ENCODE results near the gene GPR78. TPM values are rescaled to one million over a fixed set of nuclear protein-coding genes. Genes with fewer than 3 reads are reported as not detected.

GPR78 gene
- polyA plus RNA-seq, 2 donors: 4.7 to 8.9 TPM

DNA sequence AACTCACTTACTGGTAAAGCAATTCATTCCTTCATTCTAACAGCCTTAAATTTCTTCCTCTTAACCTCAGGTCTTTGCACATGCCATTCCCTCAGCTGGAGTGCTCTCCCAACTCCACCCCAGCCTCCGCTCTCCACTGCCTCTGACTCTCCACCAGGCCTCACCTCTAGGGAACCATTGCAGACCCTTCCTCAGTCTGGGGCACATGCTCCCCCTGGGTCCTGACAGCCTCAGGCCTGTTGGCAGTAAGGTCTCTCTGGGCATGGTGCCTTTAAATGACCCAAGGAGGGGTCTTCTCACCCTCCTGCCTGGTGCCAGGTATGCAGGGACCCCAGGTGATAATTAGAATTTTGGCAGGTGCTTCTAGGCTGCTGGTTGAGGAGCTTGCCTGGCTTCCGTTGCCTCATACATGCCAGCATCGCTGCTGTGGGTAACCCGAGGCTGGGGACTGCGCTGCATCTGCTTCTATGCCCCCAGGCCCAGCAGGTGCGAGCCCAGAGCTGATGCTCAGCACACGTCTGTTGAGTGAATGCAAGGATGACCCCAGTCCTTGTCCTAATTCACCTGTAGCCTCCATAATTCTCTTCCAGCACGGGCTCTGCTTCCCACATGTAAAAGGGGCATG lies 27.5 kb upstream of the GPR78 start:
- WGBS, 2 donors: 71 to 77% methylated on average over 8 of the region's 8 CpGs

DNA sequence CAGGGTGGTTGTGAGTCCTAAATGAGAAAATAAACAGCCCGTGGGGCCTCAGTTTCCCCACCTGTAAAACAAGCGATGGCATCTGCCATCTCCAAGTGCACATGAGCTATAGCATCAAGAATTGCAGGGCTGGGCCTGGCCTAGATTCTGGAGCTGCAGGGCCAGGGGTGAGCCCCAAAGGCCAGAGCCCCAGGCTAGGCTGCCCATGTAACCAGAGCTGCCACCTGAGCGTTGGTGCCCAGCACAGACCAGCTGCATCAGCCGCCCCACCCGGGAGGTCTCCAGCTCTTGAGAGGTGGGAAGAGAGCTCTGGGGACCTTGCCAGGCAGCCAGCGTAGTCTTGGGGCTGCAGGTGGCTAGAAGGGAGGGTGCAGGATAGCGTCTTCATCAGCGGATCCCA lies 27.0 kb upstream of the GPR78 start:
- Histone ChIP-seq H3K9me3 (ENCODE audit: control insufficient read depth in 2 of 2, insufficient read depth in 1 of 2, low read depth in 1 of 2, low read length in 1 of 2) (no peaks in the 10 kb centered on the region), H3K36me3 (ENCODE audit: control insufficient read depth in 2 of 2, insufficient read depth in 2 of 2, low read length in 1 of 2) (no peaks in the 10 kb centered on the region), H3K27ac (ENCODE audit: low read depth in 2 of 2, low read length in 1 of 2) (no peak overlapping the region), H3K4me3 (ENCODE audit: low read depth in 1 of 2, low read length in 2 of 2) (no peak overlapping the region), H3K27me3 (ENCODE audit: control insufficient read depth in 1 of 2, insufficient read depth in 2 of 2, low read length in 2 of 2) (no peaks in the 10 kb centered on the region), H3K4me1 (ENCODE audit: control insufficient read depth in 2 of 2, insufficient read depth in 2 of 2, low read length in 1 of 2) (peaks cover 0 to 7% of the 10 kb centered on the region in 2 donors)
- 87 to 90% methylated on average over 8 of the region's 8 CpGs for WGBS, 2 donors

More for the DNA sequence above, 27.5 kb upstream of the GPR78 start:
- H3K9me3 ChIP-seq (ENCODE audit: control insufficient read depth in 2 of 2, insufficient read depth in 1 of 2, low read depth in 1 of 2, low read length in 1 of 2): no peaks in the 10 kb centered on the region
- no peaks in the 10 kb centered on the region for H3K27me3 ChIP-seq (ENCODE audit: control insufficient read depth in 1 of 2, insufficient read depth in 2 of 2, low read length in 2 of 2)
- H3K4me1 ChIP-seq (ENCODE audit: control insufficient read depth in 2 of 2, insufficient read depth in 2 of 2, low read length in 1 of 2): peaks cover 0 to 7% of the 10 kb centered on the region in 2 donors
- H3K36me3 ChIP-seq (ENCODE audit: control insufficient read depth in 2 of 2, insufficient read depth in 2 of 2, low read length in 1 of 2): no peaks in the 10 kb centered on the region
- no peak overlapping the region for H3K4me3 ChIP-seq (ENCODE audit: low read depth in 1 of 2, low read length in 2 of 2)
- H3K27ac ChIP-seq (ENCODE audit: low read depth in 2 of 2, low read length in 1 of 2): no peak overlapping the region

DNA sequence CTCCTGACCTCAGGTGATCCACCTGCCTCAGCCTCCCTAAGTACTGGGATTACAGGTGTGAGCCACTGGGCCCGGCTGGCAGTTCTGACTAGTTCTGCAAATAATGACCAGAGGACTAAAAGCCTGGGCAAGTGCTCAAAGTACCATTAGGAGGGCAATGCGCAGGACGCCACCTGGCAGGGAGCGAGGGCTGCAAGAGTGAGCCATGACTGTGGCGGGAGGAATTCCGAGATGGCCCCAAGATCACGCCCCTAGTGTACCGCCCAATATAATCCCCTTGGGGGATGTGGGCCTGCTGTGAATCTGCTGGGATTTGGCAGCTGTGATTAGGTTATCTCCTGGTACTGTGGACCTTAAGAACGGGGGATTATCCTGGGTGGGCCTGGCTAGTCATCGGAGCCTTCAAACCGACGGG lies 26.2 kb upstream of the GPR78 start:
- Histone ChIP-seq H3K9me3 (ENCODE audit: control insufficient read depth in 2 of 2, insufficient read depth in 1 of 2, low read depth in 1 of 2, low read length in 1 of 2) (no peaks in the 10 kb centered on the region), H3K4me1 (ENCODE audit: control insufficient read depth in 2 of 2, insufficient read depth in 2 of 2, low read length in 1 of 2) (peaks cover 0 to 7% of the 10 kb centered on the region in 2 donors), H3K36me3 (ENCODE audit: control insufficient read depth in 2 of 2, insufficient read depth in 2 of 2, low read length in 1 of 2) (no peaks in the 10 kb centered on the region), H3K27me3 (ENCODE audit: control insufficient read depth in 1 of 2, insufficient read depth in 2 of 2, low read length in 2 of 2) (no peaks in the 10 kb centered on the region), H3K4me3 (ENCODE audit: low read depth in 1 of 2, low read length in 2 of 2) (no peak overlapping the region), H3K27ac (ENCODE audit: low read depth in 2 of 2, low read length in 1 of 2) (no peak overlapping the region)
- 67 to 68% methylated on average over 12 of the region's 12 CpGs for WGBS, 2 donors

DNA sequence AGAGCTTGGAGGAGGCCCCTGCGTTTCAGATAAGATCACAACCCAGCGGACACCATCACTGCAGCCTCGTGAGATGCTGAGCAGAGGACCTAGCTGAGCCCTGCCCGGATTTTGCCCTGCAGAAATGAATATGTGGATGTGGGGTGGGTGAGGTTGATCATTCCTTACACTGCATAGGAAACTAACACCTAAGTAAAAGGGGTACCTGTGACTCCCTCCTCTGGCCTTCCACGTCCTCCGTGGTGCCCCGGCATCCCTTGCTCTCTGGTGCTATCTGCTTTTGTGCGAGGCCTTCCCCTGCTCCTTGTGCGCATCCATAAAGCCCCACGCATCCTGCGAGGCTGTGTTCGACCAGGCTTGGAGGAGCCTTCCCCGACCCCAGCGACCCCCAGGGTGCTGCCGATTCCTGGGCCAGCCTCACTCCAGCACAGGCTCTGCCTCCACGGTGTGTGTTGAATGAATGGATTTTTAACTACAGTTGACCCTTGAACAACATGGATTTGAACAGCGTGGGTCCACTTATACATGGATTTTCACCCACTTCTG lies 25.6 kb upstream of the GPR78 start:
- no peak overlapping the region for H3K4me3 ChIP-seq (ENCODE audit: low read depth in 1 of 2, low read length in 2 of 2)
- peaks cover 0 to 5% of the 10 kb centered on the region in 2 donors for H3K4me1 ChIP-seq (ENCODE audit: control insufficient read depth in 2 of 2, insufficient read depth in 2 of 2, low read length in 1 of 2)
- H3K36me3 ChIP-seq (ENCODE audit: control insufficient read depth in 2 of 2, insufficient read depth in 2 of 2, low read length in 1 of 2): no peaks in the 10 kb centered on the region
- WGBS, 2 donors: 83 to 87% methylated on average over 17 of the region's 17 CpGs
- H3K9me3 ChIP-seq (ENCODE audit: control insufficient read depth in 2 of 2, insufficient read depth in 1 of 2, low read depth in 1 of 2, low read length in 1 of 2): no peaks in the 10 kb centered on the region
- no peak overlapping the region for H3K27ac ChIP-seq (ENCODE audit: low read depth in 2 of 2, low read length in 1 of 2)
- no peaks in the 10 kb centered on the region for H3K27me3 ChIP-seq (ENCODE audit: control insufficient read depth in 1 of 2, insufficient read depth in 2 of 2, low read length in 2 of 2)

DNA sequence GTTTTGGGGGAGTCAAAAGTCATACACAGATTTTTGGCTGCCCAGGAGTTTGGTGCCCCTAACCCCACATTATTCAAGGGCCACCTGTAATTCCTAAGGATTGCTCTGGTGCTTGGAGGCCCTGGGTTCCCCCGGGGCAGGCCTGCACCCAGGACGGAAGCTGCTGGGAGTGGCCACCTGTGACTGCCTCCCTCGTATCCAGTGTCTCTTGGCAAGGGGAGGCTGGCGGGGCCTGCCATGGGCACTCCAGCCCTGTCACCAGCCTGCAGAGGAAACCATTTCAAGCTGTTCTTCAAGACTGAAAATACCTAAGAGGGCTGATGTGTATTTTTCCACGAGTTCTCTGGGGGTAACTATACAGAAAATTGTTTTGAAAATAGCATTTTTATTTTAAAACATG lies 24.5 kb upstream of the GPR78 start:
- Histone ChIP-seq H3K36me3 (ENCODE audit: control insufficient read depth in 2 of 2, insufficient read depth in 2 of 2, low read length in 1 of 2) (no peaks in the 10 kb centered on the region), H3K9me3 (ENCODE audit: control insufficient read depth in 2 of 2, insufficient read depth in 1 of 2, low read depth in 1 of 2, low read length in 1 of 2) (no peaks in the 10 kb centered on the region), H3K4me1 (ENCODE audit: control insufficient read depth in 2 of 2, insufficient read depth in 2 of 2, low read length in 1 of 2) (peaks cover 0 to 9% of the 10 kb centered on the region in 2 donors), H3K27ac (ENCODE audit: low read depth in 2 of 2, low read length in 1 of 2) (no peak overlapping the region), H3K4me3 (ENCODE audit: low read depth in 1 of 2, low read length in 2 of 2) (no peak overlapping the region), H3K27me3 (ENCODE audit: control insufficient read depth in 1 of 2, insufficient read depth in 2 of 2, low read length in 2 of 2) (no peaks in the 10 kb centered on the region)
- 69 to 76% methylated on average over 5 of the region's 5 CpGs for WGBS, 2 donors

DNA sequence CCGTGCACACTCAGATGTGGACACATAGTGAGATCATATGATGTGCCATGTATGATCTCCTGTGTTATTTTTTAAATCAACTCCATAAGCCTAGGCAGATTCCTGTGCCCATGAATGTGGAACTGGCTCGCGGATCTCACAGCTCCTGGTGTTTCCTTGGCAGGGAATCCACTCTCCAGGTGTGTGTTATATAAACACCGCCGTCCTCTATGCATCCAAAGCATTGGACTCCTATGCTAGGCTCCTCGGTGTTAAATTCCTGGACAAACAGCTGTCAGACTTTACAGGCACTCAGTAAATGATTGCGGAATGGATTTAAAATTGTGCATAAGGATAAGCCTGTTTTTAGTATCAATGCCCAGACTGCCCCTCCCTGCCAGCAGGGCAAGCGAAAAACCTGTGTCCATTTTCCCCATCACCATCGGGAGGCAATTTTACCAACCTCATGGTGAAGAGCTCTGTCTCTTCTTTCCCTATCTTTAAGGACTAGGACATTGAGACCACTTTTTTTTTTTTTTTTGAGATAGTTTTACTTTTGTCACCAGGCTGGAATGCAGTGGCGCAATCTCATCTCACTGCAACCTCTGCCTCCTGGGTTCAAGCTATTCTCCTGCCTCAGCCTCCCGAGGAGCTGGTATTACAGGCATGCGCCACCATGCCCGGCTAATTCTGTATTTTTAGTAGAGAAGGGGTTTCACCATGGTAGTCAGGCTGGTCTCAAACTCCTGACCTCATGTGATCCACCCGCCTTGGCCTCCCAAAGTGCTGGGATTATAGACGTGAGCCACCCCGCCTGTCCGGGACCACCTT lies 23.6 kb upstream of the GPR78 start:
- H3K36me3 ChIP-seq (ENCODE audit: control insufficient read depth in 2 of 2, insufficient read depth in 2 of 2, low read length in 1 of 2): no peaks in the 10 kb centered on the region
- H3K4me3 ChIP-seq (ENCODE audit: low read depth in 1 of 2, low read length in 2 of 2): no peak overlapping the region
- no peak overlapping the region for H3K27ac ChIP-seq (ENCODE audit: low read depth in 2 of 2, low read length in 1 of 2)
- WGBS, 2 donors: 64 to 65% methylated on average over 17 of the region's 17 CpGs
- no peaks in the 10 kb centered on the region for H3K9me3 ChIP-seq (ENCODE audit: control insufficient read depth in 2 of 2, insufficient read depth in 1 of 2, low read depth in 1 of 2, low read length in 1 of 2)
- peaks cover 0 to 9% of the 10 kb centered on the region in 2 donors for H3K4me1 ChIP-seq (ENCODE audit: control insufficient read depth in 2 of 2, insufficient read depth in 2 of 2, low read length in 1 of 2)
- no peaks in the 10 kb centered on the region for H3K27me3 ChIP-seq (ENCODE audit: control insufficient read depth in 1 of 2, insufficient read depth in 2 of 2, low read length in 2 of 2)

DNA sequence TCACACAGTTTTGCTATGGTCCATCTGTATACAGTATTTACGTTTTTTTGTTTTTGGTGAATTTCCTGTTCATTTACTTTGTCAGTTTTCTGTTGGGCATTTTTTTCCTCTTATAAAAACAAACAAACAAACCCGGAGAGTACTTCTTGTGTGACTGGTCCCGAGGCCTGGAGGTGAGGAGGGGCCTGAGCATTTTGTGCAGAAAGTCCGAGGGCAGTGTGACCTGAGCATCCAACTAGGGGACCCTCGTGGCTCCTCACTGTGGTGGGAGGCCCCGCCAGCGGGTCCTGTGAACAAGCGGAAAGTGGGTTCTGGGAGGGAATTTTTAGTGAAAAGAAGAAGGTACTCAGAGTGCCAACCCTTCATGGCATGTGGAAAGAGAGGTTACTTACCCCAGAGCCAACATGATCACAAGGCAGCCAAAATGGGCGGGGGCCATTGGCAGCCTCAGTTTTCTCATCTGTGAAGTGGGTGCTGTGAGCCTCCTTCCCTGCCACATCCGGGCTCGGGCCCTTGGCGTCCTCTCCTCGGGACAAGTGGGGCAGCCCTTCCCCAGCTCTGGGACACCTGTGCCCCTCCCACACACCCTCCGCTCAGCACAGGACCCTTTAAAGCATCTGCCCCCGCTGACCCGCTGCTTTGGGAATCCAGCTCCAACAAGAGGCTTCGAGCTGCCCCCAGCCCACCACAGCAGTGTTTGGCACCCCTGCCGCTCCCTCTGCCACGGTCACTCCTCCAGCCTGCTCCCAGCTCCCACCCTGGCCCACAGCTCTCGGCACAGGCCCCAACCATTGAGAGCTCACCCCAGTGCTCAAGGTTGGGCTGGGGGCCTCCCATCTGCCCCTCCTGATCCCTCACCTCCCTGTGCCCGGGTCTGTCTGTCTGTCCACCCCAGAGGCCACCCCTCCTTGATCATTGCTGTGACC lies 22.8 kb upstream of the GPR78 start:
- Histone ChIP-seq H3K27me3 (ENCODE audit: control insufficient read depth in 1 of 2, insufficient read depth in 2 of 2, low read length in 2 of 2) (no peaks in the 10 kb centered on the region), H3K36me3 (ENCODE audit: control insufficient read depth in 2 of 2, insufficient read depth in 2 of 2, low read length in 1 of 2) (no peaks in the 10 kb centered on the region), H3K27ac (ENCODE audit: low read depth in 2 of 2, low read length in 1 of 2) (no peak overlapping the region), H3K4me1 (ENCODE audit: control insufficient read depth in 2 of 2, insufficient read depth in 2 of 2, low read length in 1 of 2) (peaks cover 0 to 9% of the 10 kb centered on the region in 2 donors), H3K9me3 (ENCODE audit: control insufficient read depth in 2 of 2, insufficient read depth in 1 of 2, low read depth in 1 of 2, low read length in 1 of 2) (no peaks in the 10 kb centered on the region), H3K4me3 (ENCODE audit: low read depth in 1 of 2, low read length in 2 of 2) (no peak overlapping the region)
- WGBS, 2 donors: 78 to 79% methylated on average over 21 of the region's 21 CpGs

DNA sequence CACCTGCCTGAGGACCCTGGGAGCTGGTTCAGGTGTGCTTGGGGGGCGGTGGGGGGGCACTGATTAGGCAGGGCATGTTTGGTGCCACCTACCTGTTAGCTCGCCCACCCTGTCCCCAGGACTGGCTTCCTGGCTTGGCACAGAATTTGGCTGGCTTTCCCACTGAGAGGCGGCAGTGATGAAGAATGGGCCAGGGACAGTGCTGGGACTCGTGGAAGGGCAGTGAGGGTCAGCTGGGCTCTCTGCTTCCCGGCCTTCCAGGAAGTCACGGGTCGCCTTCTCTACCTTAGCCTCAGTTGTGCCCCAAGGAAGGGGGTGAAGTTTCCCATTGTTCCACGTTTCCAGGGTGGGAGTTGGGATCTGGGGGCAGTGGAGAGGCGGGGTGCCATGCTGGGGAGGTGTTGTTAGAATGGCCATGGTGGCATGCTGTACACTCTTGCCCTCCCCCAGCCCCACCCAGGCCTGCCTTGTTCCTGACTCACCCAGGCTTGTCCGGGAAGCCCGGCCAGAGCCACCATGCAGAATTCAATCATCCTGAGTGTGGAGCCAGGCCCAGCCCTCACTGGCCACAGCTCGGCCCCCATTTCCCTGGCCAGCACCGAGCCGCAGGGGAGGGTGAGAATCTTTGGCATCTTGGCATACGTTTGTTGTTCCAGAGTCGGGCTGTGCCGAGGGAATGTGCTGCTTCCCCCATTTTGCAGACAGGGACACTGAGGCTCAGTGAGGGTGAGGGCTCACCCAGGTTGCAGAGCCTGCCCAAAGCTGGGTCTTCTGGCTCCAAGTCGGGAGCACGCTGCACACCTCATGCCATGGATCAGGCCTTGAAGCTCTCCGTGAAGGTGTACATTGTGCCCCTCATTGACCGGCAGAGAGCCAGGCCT lies 21.9 kb upstream of the GPR78 start:
- Histone ChIP-seq H3K4me3 (ENCODE audit: low read depth in 1 of 2, low read length in 2 of 2) (peak overlapping the region in 1 of 2 donors; percentile 32), H3K9me3 (ENCODE audit: control insufficient read depth in 2 of 2, insufficient read depth in 1 of 2, low read depth in 1 of 2, low read length in 1 of 2) (no peaks in the 10 kb centered on the region), H3K27me3 (ENCODE audit: control insufficient read depth in 1 of 2, insufficient read depth in 2 of 2, low read length in 2 of 2) (no peaks in the 10 kb centered on the region), H3K36me3 (ENCODE audit: control insufficient read depth in 2 of 2, insufficient read depth in 2 of 2, low read length in 1 of 2) (no peaks in the 10 kb centered on the region), H3K4me1 (ENCODE audit: control insufficient read depth in 2 of 2, insufficient read depth in 2 of 2, low read length in 1 of 2) (peaks cover 0 to 9% of the 10 kb centered on the region in 2 donors), H3K27ac (ENCODE audit: low read depth in 2 of 2, low read length in 1 of 2) (peak overlapping the region in 1 of 2 donors; percentile 47)
- 82 to 85% methylated on average over 21 of the region's 21 CpGs for WGBS, 2 donors
